OCI-LY1 (cell line): ENCODE results near the gene ANKMY1.

Experiments used
- CTCF ChIP-seq: fragments of 200-600 bp; sonication (generic), shearing (Covaris generic); IDR thresholded peaks from 2 replicates; pipeline ENCODE4 v1.5.1; 2017; ENCODE audit warnings: mild to moderate bottlenecking, antibody characterized with exemption, low read length, moderate library complexity, mixed read lengths
- EZH2 ChIP-seq: fragments of 200-600 bp; sonication (generic), shearing (Covaris generic); IDR thresholded peaks from 2 replicates; pipeline ENCODE4 v1.8.0; 2017; ENCODE audit warnings: borderline replicate concordance, mixed run types, mild to moderate bottlenecking, antibody characterized with exemption, low read length, moderate library complexity, mixed read lengths

- TF ChIP-seq CTCF (no peak), EZH2 (no peak)
Measured at GRCh38 chr2:240511351-240512108, 46.3 kb downstream of the ANKMY1 start.
